Gastrocnemius medialis (tissue), 4 donors: ENCODE data around the gene CYB5B. TPM values are rescaled to one million over a fixed set of nuclear protein-coding genes. Genes with fewer than 3 reads are reported as not detected.
"Not testable (repeated sequence)": the region's sequence is repeated elsewhere in the genome, so short reads cannot be mapped to it uniquely, and the experiment has no call there.

Experiments used
- ATAC-seq, 2 donors: fragments of 150-250 bp; one replicate each; pipeline ENCODE4 v1.9.1; 2016
- DNase-seq, 2 donors: peaks; one replicate each; pipeline ENCODE4 v3.0.0-alpha.2; 2019
- H3K27ac ChIP-seq, 4 donors: fragments of 200-600 bp; sonication (generic); 1 replicate in 1 of 4; 2 replicates in 3 of 4; pipeline ENCODE4 v1.5.1; 2016 to 2018; ENCODE audit warnings: mild to moderate bottlenecking in 2 of 4, moderate library complexity in 1 of 4
- H3K27me3 ChIP-seq, 3 donors: fragments of 200-600 bp; sonication (generic) in 2 of 3; 1 replicate in 1 of 3; 2 replicates in 2 of 3; pipeline versions ENCODE4 v1.5.1 to v1.6.0; 2016 to 2019; ENCODE audit warnings: mild to moderate bottlenecking in 1 of 3, moderate library complexity in 1 of 3
- H3K36me3 ChIP-seq, 2 donors: fragments of 200-600 bp; sonication (generic) in 1 of 2; one replicate each; pipeline ENCODE4 v1.5.1; 2017 to 2018
- H3K4me1 ChIP-seq, 2 donors: fragments of 200-600 bp; sonication (generic) in 1 of 2; one replicate each; pipeline ENCODE4 v1.5.1; 2016 to 2017; ENCODE audit warnings: mild to moderate bottlenecking in 2 of 2
- H3K4me3 ChIP-seq, 4 donors: fragments of 200-600 bp; sonication (generic) in 3 of 4; 1 replicate in 1 of 4; 2 replicates in 3 of 4; pipeline ENCODE4 v1.5.1; 2016 to 2019; ENCODE audit warnings: mild to moderate bottlenecking in 2 of 4
- H3K9me3 ChIP-seq, 3 donors: fragments of 200-600 bp; sonication (generic) in 2 of 3; 1 replicate in 1 of 3; 2 replicates in 2 of 3; pipeline ENCODE4 v1.5.1; 2016 to 2019
- CTCF ChIP-seq, 5 experiments: fragments of 450-650 bp in 3 of 5; fragments of 200-600 bp in 2 of 5; sonication (generic) in 2 of 5; IDR thresholded peaks in 4 of 5; conservative IDR thresholded peaks in 1 of 5; 1 replicate in 4 of 5; 2 replicates in 1 of 5; pipeline ENCODE4 v1.5.1; 2016 to 2019; ENCODE audit warnings: antibody characterized with exemption in 5 of 5, mild to moderate bottlenecking in 3 of 5, moderate library complexity in 3 of 5
- POLR2A ChIP-seq, 2 donors: fragments of 450-650 bp; IDR thresholded peaks; one replicate each; pipeline ENCODE4 v1.6.1; 2017; ENCODE audit warnings: antibody characterized with exemption in 2 of 2, mild to moderate bottlenecking in 2 of 2, moderate library complexity in 2 of 2
- in situ Hi-C, 4 donors: fragments of 200-750 bp; cut with MboI; loops; one replicate each; pipeline versions ENCODE4 v1.15.0 to v1.8.0; 2017; ENCODE audit warnings: low sequenced_read_pairs in 4 of 4
- intact Hi-C: fragments of 100-400 bp; cut with DNase I; formaldehyde crosslinking; loops from one replicate; pipeline ENCODE4 v1.15.1; 2023; ENCODE audit warnings: low total_unique reads
- total RNA-seq, 4 donors: library from RNA; depleted of rRNA; stranded (reverse); fragments of >200 nt; gene quantifications; one replicate each; pipeline versions ENCODE4 v1.1.0 to v1.2.3, GENCODE V29; 2016

The CYB5B gene
- total RNA-seq, 4 donors from 2014 or later: 18.5 to 50.1 (median 26.3) TPM

- ATAC-seq (no peak), DNase-seq (no peak)
- TF ChIP-seq POLR2A (IDR thresholded peaks at IDR 0.05) (no peak), CTCF (IDR thresholded peaks at IDR 0.05 in 4 of 5, conservative IDR thresholded peaks at IDR 0.05 in 1 of 5) (no peak)
- Histone ChIP-seq H3K4me3 (no peak overlapping the region), H3K27me3 (no peaks in the 10 kb centered on the region), H3K36me3 (peaks cover 0 to 12% of the 10 kb centered on the region in 2 donors), H3K27ac (no peak overlapping the region), H3K4me1 (peaks cover 10% of the 10 kb centered on the region in 2 donors), H3K9me3 (no peaks in the 10 kb centered on the region)
- intact Hi-C loops (no loop called here), in situ Hi-C loops (no loop called here)
Measured at GRCh38 chr16:69428652-69429051, 4.2 kb downstream of the CYB5B start.

- H3K9me3 ChIP-seq, H3K27me3 ChIP-seq, H3K27ac ChIP-seq, in situ Hi-C loops, H3K4me3 ChIP-seq, ATAC-seq, intact Hi-C loops, DNase-seq, H3K4me1 ChIP-seq: not testable (repeated sequence)
- H3K36me3 ChIP-seq: peaks cover 0 to 12% of the 10 kb centered on the region in 2 donors
Measured at GRCh38 chr16:69429058-69429640, 4.7 kb downstream of the CYB5B start.

- H3K27me3 ChIP-seq: no peaks in the 10 kb centered on the region
- no peaks in the 10 kb centered on the region for H3K9me3 ChIP-seq
- intact Hi-C loops: no loop called here
- ATAC-seq: no peak
- H3K4me1 ChIP-seq: peaks cover 0 to 6% of the 10 kb centered on the region in 2 donors
- no peak for DNase-seq
- TF ChIP-seq POLR2A (IDR thresholded peaks at IDR 0.05) (no peak), CTCF (IDR thresholded peaks at IDR 0.05 in 4 of 5, conservative IDR thresholded peaks at IDR 0.05 in 1 of 5) (no peak)
- in situ Hi-C loops: no loop called here
- peaks cover 0 to 12% of the 10 kb centered on the region in 2 donors for H3K36me3 ChIP-seq
- H3K4me3 ChIP-seq: no peak overlapping the region
- no peak overlapping the region for H3K27ac ChIP-seq
Measured at GRCh38 chr16:69431948-69432468, 7.6 kb downstream of the CYB5B start.

- peaks cover 0 to 12% of the 10 kb centered on the region in 2 donors for H3K36me3 ChIP-seq
- H3K4me3 ChIP-seq: no peak overlapping the region
- peaks cover 0 to 6% of the 10 kb centered on the region in 2 donors for H3K4me1 ChIP-seq
- no peak overlapping the region for H3K27ac ChIP-seq
- no peaks in the 10 kb centered on the region for H3K9me3 ChIP-seq
- DNase-seq (no peak), ATAC-seq (no peak)
- in situ Hi-C loops (no loop called here), intact Hi-C loops (no loop called here)
- no peaks in the 10 kb centered on the region for H3K27me3 ChIP-seq
- TF ChIP-seq CTCF (IDR thresholded peaks at IDR 0.05 in 4 of 5, conservative IDR thresholded peaks at IDR 0.05 in 1 of 5) (no peak), POLR2A (IDR thresholded peaks at IDR 0.05) (no peak)
Measured at GRCh38 chr16:69434066-69434465, 9.6 kb downstream of the CYB5B start.

GRCh38 chr16:69435977-69436820 lies 11.8 kb downstream of the CYB5B start:
- peaks cover 0 to 6% of the 10 kb centered on the region in 2 donors for H3K4me1 ChIP-seq
- ATAC-seq (no peak), DNase-seq (no peak)
- H3K4me3 ChIP-seq: no peak overlapping the region
- in situ Hi-C loops: no loop called here
- no peaks in the 10 kb centered on the region for H3K27me3 ChIP-seq
- intact Hi-C loops: no loop called here
- H3K36me3 ChIP-seq: peaks cover 0 to 3% of the 10 kb centered on the region in 2 donors
- no peaks in the 10 kb centered on the region for H3K9me3 ChIP-seq
- no peak overlapping the region for H3K27ac ChIP-seq
- TF ChIP-seq POLR2A (IDR thresholded peaks at IDR 0.05) (no peak), CTCF (IDR thresholded peaks at IDR 0.05 in 4 of 5, conservative IDR thresholded peaks at IDR 0.05 in 1 of 5) (no peak)
